HL-60 (cell line): Measurements from ENCODE around the gene APPL1.

Source experiments
- DNase-seq, 2 experiments: peaks; one replicate each; pipeline ENCODE4 v3.0.0-alpha.2; 2010 to 2020; ENCODE audit warnings: low read depth in 1 of 2, low spot score in 1 of 2
- H3K27ac ChIP-seq: fragments of 250-450 bp; sonication (Bioruptor Pico); replicated peaks from 2 replicates; pipeline ENCODE4 v1.5.1; 2020; ENCODE audit warnings: mild to moderate bottlenecking, moderate library complexity
- H3K27me3 ChIP-seq: fragments of 250-450 bp; sonication (Bioruptor Pico); 2 replicates; pipeline ENCODE4 v1.5.1; 2021; ENCODE audit warnings: mild to moderate bottlenecking, moderate library complexity; ENCODE audit not compliant: insufficient read depth, poor library complexity, severe bottlenecking
- H3K4me3 ChIP-seq: replicated peaks from 2 replicates; pipeline ENCODE4 v1.5.1; 2011; ENCODE audit warnings: mild to moderate bottlenecking, control low read depth, low read length; ENCODE audit not compliant: insufficient read depth
- CTCF ChIP-seq: IDR thresholded peaks from one replicate; pipeline ENCODE4 v1.5.1; 2011; ENCODE audit warnings: low read length, control low read depth, inconsistent platforms; ENCODE audit not compliant: insufficient read depth
- GABPA ChIP-seq: IDR thresholded peaks from 2 replicates; pipeline ENCODE4 v1.6.1; 2012; ENCODE audit warnings: low read depth
- POLR2AphosphoS5 ChIP-seq: IDR thresholded peaks from 2 replicates; pipeline ENCODE4 v1.6.1; 2012; ENCODE audit warnings: low read depth
- REST ChIP-seq: IDR thresholded peaks from 2 replicates; pipeline ENCODE4 v1.6.1; 2012; ENCODE audit warnings: low read depth; ENCODE audit not compliant: insufficient replicate concordance
- SPI1 ChIP-seq: IDR thresholded peaks from 2 replicates; pipeline ENCODE4 v1.6.1; 2012; ENCODE audit warnings: low read depth, mild to moderate bottlenecking, borderline replicate concordance

Gene APPL1

GRCh38 chr3:57226176-57226575, 1.4 kb upstream of the APPL1 start:
- no peak for TF ChIP-seq GABPA
- TF ChIP-seq POLR2AphosphoS5: no peak
- TF ChIP-seq CTCF: no peak
- no peak for TF ChIP-seq SPI1
- TF ChIP-seq REST: no peak
- H3K4me3 ChIP-seq: no peak overlapping the region
- H3K27ac ChIP-seq: peak overlapping the region; percentile 85
- no peaks in the 10 kb centered on the region for H3K27me3 ChIP-seq
- peak in 1 of 2 experiments; percentile 4 for DNase-seq

GRCh38 chr3:57227930-57228751, 612 bp downstream of the APPL1 start:
- Histone ChIP-seq H3K27ac (peak overlapping the region; percentile 85), H3K4me3 (peak overlapping the region; percentile 84), H3K27me3 (no peaks in the 10 kb centered on the region)
- peak in 1 of 2 experiments; percentile 46 for DNase-seq
- TF ChIP-seq SPI1: no peak
- TF ChIP-seq POLR2AphosphoS5: no peak
- no peak for TF ChIP-seq CTCF
- no peak for TF ChIP-seq REST
- no peak for TF ChIP-seq GABPA

- H3K27ac ChIP-seq: no peak overlapping the region
- H3K4me3 ChIP-seq: no peak overlapping the region
- TF ChIP-seq REST: no peak
- no peak for TF ChIP-seq GABPA
- no peak for TF ChIP-seq SPI1
- no peak for TF ChIP-seq POLR2AphosphoS5
- no peak for TF ChIP-seq CTCF
- no peaks in the 10 kb centered on the region for H3K27me3 ChIP-seq
- DNase-seq: no peak
Measured at GRCh38 chr3:57230006-57230405, 2.5 kb downstream of the APPL1 start.
